ENCODE results near the gene DERA.

GRCh38 chr12:16006752-16007151 lies 95.6 kb downstream of the DERA start:
- TF ChIP-seq, protein P1, sequence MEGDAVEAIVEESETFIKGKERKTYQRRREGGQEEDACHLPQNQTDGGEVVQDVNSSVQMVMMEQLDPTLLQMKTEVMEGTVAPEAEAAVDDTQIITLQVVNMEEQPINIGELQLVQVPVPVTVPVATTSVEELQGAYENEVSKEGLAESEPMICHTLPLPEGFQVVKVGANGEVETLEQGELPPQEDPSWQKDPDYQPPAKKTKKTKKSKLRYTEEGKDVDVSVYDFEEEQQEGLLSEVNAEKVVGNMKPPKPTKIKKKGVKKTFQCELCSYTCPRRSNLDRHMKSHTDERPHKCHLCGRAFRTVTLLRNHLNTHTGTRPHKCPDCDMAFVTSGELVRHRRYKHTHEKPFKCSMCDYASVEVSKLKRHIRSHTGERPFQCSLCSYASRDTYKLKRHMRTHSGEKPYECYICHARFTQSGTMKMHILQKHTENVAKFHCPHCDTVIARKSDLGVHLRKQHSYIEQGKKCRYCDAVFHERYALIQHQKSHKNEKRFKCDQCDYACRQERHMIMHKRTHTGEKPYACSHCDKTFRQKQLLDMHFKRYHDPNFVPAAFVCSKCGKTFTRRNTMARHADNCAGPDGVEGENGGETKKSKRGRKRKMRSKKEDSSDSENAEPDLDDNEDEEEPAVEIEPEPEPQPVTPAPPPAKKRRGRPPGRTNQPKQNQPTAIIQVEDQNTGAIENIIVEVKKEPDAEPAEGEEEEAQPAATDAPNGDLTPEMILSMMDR (IDR thresholded peaks at IDR 0.05; ENCODE audit: borderline replicate concordance, extremely low read depth, low read length, poor library complexity, severe bottlenecking), result no peak
- no peak for TF ChIP-seq EZH2 (IDR thresholded peaks at IDR 0.05; ENCODE audit: borderline replicate concordance, low read depth, low read length, severe bottlenecking)

Data from DND-41 (cell line).